Thoracic aorta (tissue), 2 donors: Measurements from ENCODE around the gene FCRL6. TPM values are rescaled to one million over a fixed set of nuclear protein-coding genes. Genes with fewer than 3 reads are reported as not detected.

Source experiments
- ATAC-seq: fragments of 150-250 bp; one replicate; pipeline ENCODE4 v1.8.0; 2017; ENCODE audit warnings: low read depth; ENCODE audit not compliant: insufficient number of reproducible peaks, low FRiP score
- DNase-seq: peaks from one replicate; pipeline ENCODE4 v3.0.0-alpha.2; 2020; ENCODE audit warnings: low spot score
- H3K27ac ChIP-seq, 2 donors: fragments of 200-600 bp; sonication (generic); 1 replicate in 1 of 2; 2 replicates in 1 of 2; pipeline ENCODE4 v1.5.1; 2016; ENCODE audit warnings: mild to moderate bottlenecking in 2 of 2, moderate library complexity in 2 of 2
- H3K27me3 ChIP-seq: fragments of 200-600 bp; sonication (generic); replicated peaks from 2 replicates; pipeline ENCODE4 v1.6.0; 2016; ENCODE audit warnings: mild to moderate bottlenecking; ENCODE audit not compliant: insufficient read depth
- H3K36me3 ChIP-seq: fragments of 200-600 bp; sonication (generic); one replicate; pipeline ENCODE4 v1.5.1; 2016
- H3K4me1 ChIP-seq, 2 donors: fragments of 200-600 bp; sonication (generic); 1 replicate in 1 of 2; 2 replicates in 1 of 2; pipeline versions ENCODE4 v1.5.1 to v1.6.0; 2016; ENCODE audit warnings: low read depth in 2 of 2, mild to moderate bottlenecking in 1 of 2; ENCODE audit not compliant: control insufficient read depth in 1 of 2
- H3K4me3 ChIP-seq: fragments of 200-600 bp; sonication (generic); 2 replicates; pipeline ENCODE4 v1.5.1; 2016; ENCODE audit warnings: mild to moderate bottlenecking
- H3K9me3 ChIP-seq: fragments of 200-600 bp; sonication (generic); 2 replicates; pipeline ENCODE4 v1.5.1; 2016
- total RNA-seq, 2 donors: library from RNA; depleted of rRNA; stranded (reverse); fragments of >200 nt; gene quantifications; one replicate each; pipeline versions ENCODE4 v1.1.0 to v1.2.3, GENCODE V29; 2016
- TF ChIP-seq, protein P1 (sequence below): fragments of 200-600 bp; sonication (generic); IDR thresholded peaks from one replicate; pipeline ENCODE4 v1.5.1; 2019; ENCODE audit warnings: antibody characterized with exemption

FCRL6 gene
- total RNA-seq: not detected

- Histone ChIP-seq H3K36me3 (no peaks in the 10 kb centered on the region), H3K4me3 (no peak within 1 kb of the TSS)
- TF ChIP-seq, protein P1, sequence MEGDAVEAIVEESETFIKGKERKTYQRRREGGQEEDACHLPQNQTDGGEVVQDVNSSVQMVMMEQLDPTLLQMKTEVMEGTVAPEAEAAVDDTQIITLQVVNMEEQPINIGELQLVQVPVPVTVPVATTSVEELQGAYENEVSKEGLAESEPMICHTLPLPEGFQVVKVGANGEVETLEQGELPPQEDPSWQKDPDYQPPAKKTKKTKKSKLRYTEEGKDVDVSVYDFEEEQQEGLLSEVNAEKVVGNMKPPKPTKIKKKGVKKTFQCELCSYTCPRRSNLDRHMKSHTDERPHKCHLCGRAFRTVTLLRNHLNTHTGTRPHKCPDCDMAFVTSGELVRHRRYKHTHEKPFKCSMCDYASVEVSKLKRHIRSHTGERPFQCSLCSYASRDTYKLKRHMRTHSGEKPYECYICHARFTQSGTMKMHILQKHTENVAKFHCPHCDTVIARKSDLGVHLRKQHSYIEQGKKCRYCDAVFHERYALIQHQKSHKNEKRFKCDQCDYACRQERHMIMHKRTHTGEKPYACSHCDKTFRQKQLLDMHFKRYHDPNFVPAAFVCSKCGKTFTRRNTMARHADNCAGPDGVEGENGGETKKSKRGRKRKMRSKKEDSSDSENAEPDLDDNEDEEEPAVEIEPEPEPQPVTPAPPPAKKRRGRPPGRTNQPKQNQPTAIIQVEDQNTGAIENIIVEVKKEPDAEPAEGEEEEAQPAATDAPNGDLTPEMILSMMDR: no peak
Measured at GRCh38 chr1:159802111-159802510, at the start of gene FCRL6. Gene FCRL6 (plus strand): TSS chr1:159802360. CDS start chr1:159802425, 65 bp downstream.

DNA sequence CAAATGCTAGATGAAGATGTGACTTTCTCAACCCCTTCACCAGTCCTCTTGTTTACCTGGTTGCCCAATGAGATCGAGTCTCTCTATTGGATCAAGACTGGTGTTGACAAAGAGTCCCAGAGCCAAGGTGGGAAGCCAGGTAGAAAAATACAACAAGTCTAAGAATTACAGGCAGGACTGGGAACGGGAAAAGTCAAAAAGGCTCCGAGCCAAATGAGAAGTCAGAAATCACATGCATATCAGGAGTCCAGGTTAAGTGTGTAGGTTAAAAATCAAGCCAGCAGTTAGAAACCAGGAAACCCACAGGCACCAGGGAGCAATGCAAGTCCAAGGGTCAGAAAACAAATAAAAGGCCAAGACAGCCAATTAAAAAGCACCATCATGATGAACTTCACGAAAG lies 48.8 kb upstream of the FCRL6 start:
- no peak overlapping the region for H3K27ac ChIP-seq
- TF ChIP-seq, protein P1: no peak
- no peak for ATAC-seq

More at GRCh38 chr1:159802111-159802510, at the start of gene FCRL6:
- no peaks in the 10 kb centered on the region for H3K27me3 ChIP-seq
- DNase-seq (no peak), ATAC-seq (no peak)
- H3K4me1 ChIP-seq: no peaks in the 10 kb centered on the region
- H3K9me3 ChIP-seq: no peaks in the 10 kb centered on the region
- no peak within 1 kb of the TSS for H3K27ac ChIP-seq

DNA sequence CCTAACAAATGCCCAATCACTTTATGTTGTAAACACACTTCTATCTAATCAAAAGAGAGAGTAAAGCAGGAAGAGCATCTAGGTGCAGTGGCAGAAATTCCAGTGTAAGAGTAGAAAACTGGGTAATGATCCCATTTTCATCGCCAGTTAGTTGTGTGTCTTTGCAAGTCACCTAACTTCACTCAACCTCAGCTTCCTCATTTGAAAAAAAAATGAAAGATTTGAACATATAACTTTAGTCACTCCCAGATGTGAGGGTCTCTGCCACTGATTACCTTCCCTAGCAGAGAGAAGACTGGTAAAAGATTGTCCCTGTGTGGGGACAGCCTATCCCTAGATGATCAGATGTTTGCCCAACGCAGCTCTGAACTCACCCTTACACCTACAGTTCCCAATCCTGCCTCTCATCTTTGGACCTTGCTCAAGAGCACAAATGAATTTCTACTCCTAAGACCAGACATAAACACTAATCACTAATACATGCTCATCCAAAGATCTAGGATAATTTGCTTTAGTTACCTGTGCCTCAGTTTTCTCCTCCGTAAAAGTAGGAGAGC lies 46.6 kb upstream of the FCRL6 start:
- DNase-seq: no peak
- TF ChIP-seq, protein P1: no peak
- no peaks in the 10 kb centered on the region for H3K4me1 ChIP-seq
- no peaks in the 10 kb centered on the region for H3K9me3 ChIP-seq
- no peaks in the 10 kb centered on the region for H3K27me3 ChIP-seq
- no peaks in the 10 kb centered on the region for H3K36me3 ChIP-seq
- H3K4me3 ChIP-seq: no peak overlapping the region
- no peak overlapping the region for H3K27ac ChIP-seq
- ATAC-seq: no peak

More for the DNA sequence above, 48.8 kb upstream of the FCRL6 start:
- no peak for DNase-seq
- Histone ChIP-seq H3K4me1 (no peaks in the 10 kb centered on the region), H3K36me3 (no peaks in the 10 kb centered on the region), H3K27me3 (no peaks in the 10 kb centered on the region), H3K4me3 (no peak overlapping the region), H3K9me3 (no peaks in the 10 kb centered on the region)

GRCh38 chr1:159756397-159756796 lies 45.8 kb upstream of the FCRL6 start:
- Histone ChIP-seq H3K4me3 (no peak overlapping the region), H3K27me3 (no peaks in the 10 kb centered on the region), H3K9me3 (no peaks in the 10 kb centered on the region), H3K36me3 (no peaks in the 10 kb centered on the region), H3K27ac (no peak overlapping the region), H3K4me1 (no peaks in the 10 kb centered on the region)
- TF ChIP-seq, protein P1: no peak
- no peak for ATAC-seq
- no peak for DNase-seq

DNA sequence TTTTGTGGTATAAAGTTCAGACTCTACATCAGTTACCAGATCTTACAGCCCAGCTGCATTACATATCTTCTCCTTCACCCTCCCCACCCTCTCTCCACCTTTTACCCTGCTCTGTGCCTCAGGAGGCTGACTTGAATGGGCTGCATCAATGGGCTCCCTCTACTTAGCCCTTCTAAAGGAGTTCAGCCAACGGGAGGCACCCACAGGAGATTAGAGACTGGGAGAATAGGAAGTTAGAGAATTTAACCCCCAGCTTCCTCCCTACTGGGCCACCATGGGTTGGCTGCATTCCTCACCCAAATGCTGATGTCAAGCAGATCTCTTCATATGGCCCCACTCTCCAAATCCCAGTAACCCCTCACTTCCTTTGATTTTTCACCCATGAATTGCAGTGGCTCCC lies 38.5 kb upstream of the FCRL6 start:
- TF ChIP-seq, protein P1: no peak
- DNase-seq: no peak
- H3K9me3 ChIP-seq: no peaks in the 10 kb centered on the region
- H3K27ac ChIP-seq: no peak overlapping the region
- no peaks in the 10 kb centered on the region for H3K4me1 ChIP-seq
- H3K4me3 ChIP-seq: no peak overlapping the region
- H3K27me3 ChIP-seq: no peaks in the 10 kb centered on the region
- no peak for ATAC-seq
- no peaks in the 10 kb centered on the region for H3K36me3 ChIP-seq
